ENCODE data around the gene CRACR2B. TPM values are rescaled to one million over a fixed set of nuclear protein-coding genes. Genes with fewer than 3 reads are reported as not detected.

CRACR2B gene
- total RNA-seq, 1 donor from 2014 or later, result 50.9 TPM

- Mint-ChIP-seq H3K36me3 (ENCODE audit: insufficient read depth) (no peaks in the 10 kb centered on the region), H3K27ac (no peak overlapping the region), H3K4me3 (ENCODE audit: low read depth) (peak overlapping the region; percentile 19), H3K4me1 (ENCODE audit: low read depth) (peaks cover 7% of the 10 kb centered on the region), H3K27me3 (no peaks in the 10 kb centered on the region), H3K9me3 (ENCODE audit: low read depth) (no peaks in the 10 kb centered on the region)
- TF ChIP-seq CTCF (IDR thresholded peaks at IDR 0.05; ENCODE audit: unreplicated experiment), result no peak
- no peak for DNase-seq (ENCODE audit: low spot score, unreplicated experiment)
Measured at GRCh38 chr11:799641-800316, 27.9 kb upstream of the CRACR2B start.

DNA sequence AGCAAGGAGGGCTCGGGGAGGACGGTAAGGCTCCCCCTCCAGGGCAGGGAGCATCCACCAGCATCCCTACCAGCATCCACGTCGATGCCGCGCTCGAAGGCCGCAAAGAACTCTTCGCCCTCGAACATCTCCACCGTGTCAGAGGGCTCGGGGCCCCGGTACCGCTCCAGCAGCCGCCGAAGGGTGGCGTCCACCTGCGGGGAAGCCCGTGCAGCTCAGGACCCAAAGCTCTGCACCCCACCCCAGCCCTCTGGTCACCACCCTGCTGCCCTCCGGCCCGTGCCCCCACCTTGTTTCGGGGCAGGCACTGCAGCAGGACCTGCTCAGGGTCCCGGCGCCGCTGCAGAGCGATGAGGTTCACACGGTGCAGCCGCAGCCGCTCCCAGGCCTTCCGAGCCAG is 27.2 kb upstream of the CRACR2B start:
- Mint-ChIP-seq H3K4me3 (ENCODE audit: low read depth) (no peak overlapping the region), H3K4me1 (ENCODE audit: low read depth) (peaks cover 7% of the 10 kb centered on the region), H3K36me3 (ENCODE audit: insufficient read depth) (no peaks in the 10 kb centered on the region), H3K9me3 (ENCODE audit: low read depth) (no peaks in the 10 kb centered on the region), H3K27me3 (no peaks in the 10 kb centered on the region), H3K27ac (no peak overlapping the region)
- TF ChIP-seq CTCF (IDR thresholded peaks at IDR 0.05; ENCODE audit: unreplicated experiment), result no peak
- no peak for DNase-seq (ENCODE audit: low spot score, unreplicated experiment)

GRCh38 chr11:801097-801780 is 26.5 kb upstream of the CRACR2B start:
- Mint-ChIP-seq H3K4me3 (ENCODE audit: low read depth) (no peak overlapping the region), H3K27me3 (no peaks in the 10 kb centered on the region), H3K4me1 (ENCODE audit: low read depth) (peaks cover 5% of the 10 kb centered on the region), H3K27ac (no peak overlapping the region), H3K9me3 (ENCODE audit: low read depth) (no peaks in the 10 kb centered on the region), H3K36me3 (ENCODE audit: insufficient read depth) (no peaks in the 10 kb centered on the region)
- DNase-seq (ENCODE audit: low spot score, unreplicated experiment), result no peak
- no peak for TF ChIP-seq CTCF (IDR thresholded peaks at IDR 0.05; ENCODE audit: unreplicated experiment)

- H3K27ac Mint-ChIP-seq, result no peak overlapping the region
- TF ChIP-seq CTCF (IDR thresholded peaks at IDR 0.05; ENCODE audit: unreplicated experiment), result no peak
- H3K36me3 Mint-ChIP-seq (ENCODE audit: insufficient read depth), result no peaks in the 10 kb centered on the region
- no peak overlapping the region for H3K4me3 Mint-ChIP-seq (ENCODE audit: low read depth)
- H3K4me1 Mint-ChIP-seq (ENCODE audit: low read depth), result peaks cover under 1% of the 10 kb centered on the region
- no peaks in the 10 kb centered on the region for H3K9me3 Mint-ChIP-seq (ENCODE audit: low read depth)
- H3K27me3 Mint-ChIP-seq, result no peaks in the 10 kb centered on the region
- DNase-seq (ENCODE audit: low spot score, unreplicated experiment), result no peak
Measured at GRCh38 chr11:802018-802617, 25.6 kb upstream of the CRACR2B start.

- Mint-ChIP-seq H3K4me3 (ENCODE audit: low read depth) (no peak overlapping the region), H3K9me3 (ENCODE audit: low read depth) (no peaks in the 10 kb centered on the region), H3K4me1 (ENCODE audit: low read depth) (peaks cover under 1% of the 10 kb centered on the region), H3K36me3 (ENCODE audit: insufficient read depth) (no peaks in the 10 kb centered on the region), H3K27ac (no peak overlapping the region), H3K27me3 (no peaks in the 10 kb centered on the region)
- no peak for DNase-seq (ENCODE audit: low spot score, unreplicated experiment)
- no peak for TF ChIP-seq CTCF (IDR thresholded peaks at IDR 0.05; ENCODE audit: unreplicated experiment)
Measured at GRCh38 chr11:802693-803466, 24.8 kb upstream of the CRACR2B start.

Data from progenitor cell of endocrine pancreas (in vitro differentiated cells).